H9 (cell line): ENCODE measurements around the gene COL27A1. TPM values are rescaled to one million over a fixed set of nuclear protein-coding genes. Genes with fewer than 3 reads are reported as not detected.

Experiments
- DNase-seq: peaks from one replicate; pipeline ENCODE4 v3.0.0-alpha.2; 2017
- H2AFZ ChIP-seq: one replicate; pipeline ENCODE4 v1.6.1; 2013; ENCODE audit warnings: mild to moderate bottlenecking, low read length, control low read depth, moderate library complexity
- H2AK5ac ChIP-seq: 2 replicates; pipeline ENCODE4 v1.6.1; 2013; ENCODE audit warnings: low read length, control low read depth, mixed read lengths; ENCODE audit not compliant: insufficient read length
- H2BK120ac ChIP-seq: one replicate; pipeline ENCODE4 v1.6.1; 2013; ENCODE audit warnings: low read depth, mild to moderate bottlenecking, low read length, control low read depth, inconsistent platforms; ENCODE audit not compliant: poor library complexity, severe bottlenecking
- H2BK12ac ChIP-seq: 2 replicates; pipeline ENCODE4 v1.6.1; 2013; ENCODE audit warnings: low read length, control low read depth, mixed read lengths, low read depth; ENCODE audit not compliant: insufficient read length
- H2BK15ac ChIP-seq: 2 replicates; pipeline ENCODE4 v1.6.1; 2013; ENCODE audit warnings: low read depth, low read length, control low read depth
- H2BK20ac ChIP-seq: one replicate; pipeline ENCODE4 v1.6.1; 2013; ENCODE audit warnings: low read depth, mild to moderate bottlenecking, low read length, control low read depth, inconsistent platforms; ENCODE audit not compliant: poor library complexity, severe bottlenecking
- H2BK5ac ChIP-seq: 2 replicates; pipeline ENCODE4 v1.6.1; 2013; ENCODE audit warnings: low read length, control low read depth, mixed read lengths; ENCODE audit not compliant: insufficient read length
- H3K14ac ChIP-seq: 2 replicates; pipeline ENCODE4 v1.6.1; 2013; ENCODE audit warnings: low read length, control low read depth; ENCODE audit not compliant: insufficient read depth
- H3K18ac ChIP-seq: 2 replicates; pipeline ENCODE4 v1.6.1; 2013; ENCODE audit warnings: low read depth, mild to moderate bottlenecking, mixed read lengths, low read length, control low read depth; ENCODE audit not compliant: insufficient read length
- H3K23ac ChIP-seq: 2 replicates; pipeline ENCODE4 v1.6.1; 2013; ENCODE audit warnings: low read length, control low read depth, mixed read lengths, low read depth; ENCODE audit not compliant: insufficient read length
- H3K23me2 ChIP-seq: 2 replicates; pipeline ENCODE4 v1.6.1; 2013; ENCODE audit warnings: low read depth, mild to moderate bottlenecking, mixed read lengths, low read length, control low read depth; ENCODE audit not compliant: insufficient read length, poor library complexity, severe bottlenecking
- H3K27ac ChIP-seq: 2 replicates; pipeline ENCODE4 v1.5.1; 2013; ENCODE audit warnings: low read length, control low read depth, mixed read lengths, low read depth; ENCODE audit not compliant: insufficient read length
- H3K27me3 ChIP-seq: 2 replicates; pipeline ENCODE4 v1.6.1; 2013; ENCODE audit warnings: low read length, control low read depth, inconsistent platforms; ENCODE audit not compliant: insufficient read depth
- H3K4ac ChIP-seq: 2 replicates; pipeline ENCODE4 v1.6.1; 2013; ENCODE audit warnings: low read depth, mild to moderate bottlenecking, control low read depth, inconsistent platforms, low read length, moderate library complexity
- H3K4me1 ChIP-seq: 2 replicates; pipeline ENCODE4 v1.6.1; 2013; ENCODE audit warnings: low read length, control low read depth, inconsistent platforms; ENCODE audit not compliant: insufficient read depth
- H3K4me2 ChIP-seq: 2 replicates; pipeline ENCODE4 v1.6.1; 2013; ENCODE audit warnings: low read length, control low read depth, mixed read lengths; ENCODE audit not compliant: insufficient read length, insufficient read depth
- H3K56ac ChIP-seq: 2 replicates; pipeline ENCODE4 v1.6.1; 2013; ENCODE audit warnings: low read depth, mild to moderate bottlenecking, mixed read lengths, low read length, control low read depth; ENCODE audit not compliant: insufficient read length
- H3K79me1 ChIP-seq: 2 replicates; pipeline ENCODE4 v1.6.1; 2013; ENCODE audit warnings: low read depth, mild to moderate bottlenecking, moderate library complexity, low read length, control low read depth, inconsistent platforms; ENCODE audit not compliant: insufficient read depth, poor library complexity, severe bottlenecking
- H3K79me2 ChIP-seq: 2 replicates; pipeline ENCODE4 v1.6.1; 2013; ENCODE audit warnings: low read length, control low read depth, inconsistent platforms; ENCODE audit not compliant: insufficient read depth
- H3K9ac ChIP-seq: 2 replicates; pipeline ENCODE4 v1.6.1; 2013; ENCODE audit warnings: low read length, control low read depth, mixed read lengths; ENCODE audit not compliant: insufficient read length; ENCODE audit errors: extremely low read depth
- H3K9me3 ChIP-seq: one replicate; pipeline ENCODE4 v1.6.1; 2013; ENCODE audit warnings: low read depth, low read length, inconsistent platforms; ENCODE audit not compliant: control insufficient read depth
- H3T11ph ChIP-seq: one replicate; pipeline ENCODE4 v1.6.1; 2013; ENCODE audit warnings: mild to moderate bottlenecking, low read length, control low read depth, inconsistent platforms
- H4K20me1 ChIP-seq: one replicate; pipeline ENCODE4 v1.6.1; 2013; ENCODE audit not compliant: control insufficient read depth, insufficient read length, insufficient read depth
- H4K5ac ChIP-seq: 2 replicates; pipeline ENCODE4 v1.6.1; 2013; ENCODE audit warnings: low read depth, mild to moderate bottlenecking, mixed read lengths, low read length, control low read depth; ENCODE audit not compliant: insufficient read length
- H4K8ac ChIP-seq: replicated peaks from 2 replicates; pipeline ENCODE4 v1.6.1; 2013; ENCODE audit warnings: low read length, control low read depth, mixed read lengths, low read depth; ENCODE audit not compliant: insufficient read length
- H4K91ac ChIP-seq: 2 replicates; pipeline ENCODE4 v1.6.1; 2013; ENCODE audit warnings: low read depth, mild to moderate bottlenecking, moderate library complexity, mixed read lengths, low read length, control low read depth; ENCODE audit not compliant: insufficient read length
- H3K27ac Mint-ChIP-seq, 3 experiments: 2 replicates in 2 of 3; 3 replicates in 1 of 3; pipeline ENCODE4 v1.8.0; 2020 to 2021; ENCODE audit warnings: mixed read lengths in 3 of 3, mild to moderate bottlenecking in 1 of 3, moderate library complexity in 1 of 3
- H3K27me3 Mint-ChIP-seq: 2 replicates; pipeline ENCODE4 v1.8.0; 2021; ENCODE audit warnings: low read depth, mild to moderate bottlenecking, moderate library complexity, mixed read lengths
- H3K36me3 Mint-ChIP-seq, 3 experiments: 2 replicates in 2 of 3; 3 replicates in 1 of 3; pipeline ENCODE4 v1.8.0; 2020 to 2021; ENCODE audit warnings: low read depth in 3 of 3, mixed read lengths in 3 of 3; ENCODE audit not compliant: insufficient read depth in 1 of 3
- H3K4me1 Mint-ChIP-seq, 2 experiments: 2 replicates each; pipeline ENCODE4 v1.8.0; 2020; ENCODE audit warnings: mixed read lengths in 2 of 2
- H3K4me3 Mint-ChIP-seq, 2 experiments: 2 replicates in 1 of 2; 3 replicates in 1 of 2; pipeline ENCODE4 v1.8.0; 2020 to 2021; ENCODE audit warnings: mild to moderate bottlenecking in 2 of 2, mixed read lengths in 2 of 2, moderate library complexity in 1 of 2
- H3K9me3 Mint-ChIP-seq, 2 experiments: 2 replicates in 1 of 2; 3 replicates in 1 of 2; pipeline ENCODE4 v1.8.0; 2020; ENCODE audit warnings: mild to moderate bottlenecking in 2 of 2, mixed read lengths in 2 of 2, moderate library complexity in 1 of 2
- CTCF ChIP-seq: fragments of 200-600 bp; sonication (generic); conservative IDR thresholded peaks from 3 replicates; pipeline ENCODE4 v1.8.0; 2021; ENCODE audit warnings: antibody characterized with exemption, mild to moderate bottlenecking
- WGBS: extraction: QIAGEN DNeasy Blood & Tissue Kit; methylation state at CpG from one replicate; pipeline ENCODE4 v1.1.7; 2013; ENCODE audit warnings: missing lambda C conversion rate, low lambda C conversion rate, mixed read lengths; ENCODE audit not compliant: insufficient read length; ENCODE audit errors: extremely low coverage; 5-methylcytosine and 5-hydroxymethylcytosine counted together
- total RNA-seq: library from RNA; stranded (reverse); gene quantifications from 2 replicates; pipeline ENCODE4 v1.2.1, GENCODE V29; 2021

Gene COL27A1
- total RNA-seq, 1 experiment from 2014 or later = 17.9 TPM

- Mint-ChIP-seq H3K4me3 (no peak overlapping the region), H3K4me1 (peaks cover 6 to 33% of the 10 kb centered on the region in 2 experiments; a peak in 3 of 4 replicates), H3K27ac (peak overlapping the region in 1 of 3 experiments; percentile 14; a peak in 1 of 7 replicates), H3K9me3 (no peaks in the 10 kb centered on the region), H3K36me3 (no peaks in the 10 kb centered on the region; a peak in 1 of 7 replicates), H3K27me3 (peaks cover 2% of the 10 kb centered on the region; the same call in 1 of the 2 replicates)
- H4K8ac ChIP-seq = no peak overlapping the region
- H3K4me1 ChIP-seq = no peaks in the 10 kb centered on the region
- no peak overlapping the region for H2AK5ac ChIP-seq
- WGBS = no CpG with 5 or more reads among the region's 21 CpGs
- no peaks in the 10 kb centered on the region for H3K79me2 ChIP-seq
- no peak overlapping the region for H3K4ac ChIP-seq
- no peak overlapping the region for H3K18ac ChIP-seq
- no peak overlapping the region for H3K27ac ChIP-seq
- H3T11ph ChIP-seq = no peak overlapping the region
- H2BK20ac ChIP-seq = no peak overlapping the region
- H3K9me3 ChIP-seq = no peaks in the 10 kb centered on the region
- H3K27me3 ChIP-seq = no peaks in the 10 kb centered on the region
- H3K79me1 ChIP-seq = no peaks in the 10 kb centered on the region
- no peak overlapping the region for H2BK12ac ChIP-seq
- H3K14ac ChIP-seq = no peak overlapping the region; the same call in 1 of the 2 replicates
- H2BK120ac ChIP-seq = no peak overlapping the region
- no peak overlapping the region for H3K56ac ChIP-seq
- H4K20me1 ChIP-seq = no peaks in the 10 kb centered on the region
- TF ChIP-seq CTCF = peak; percentile 56; the same call in 2 of the 3 replicates
- no peak overlapping the region for H2BK5ac ChIP-seq
- H2BK15ac ChIP-seq = no peak overlapping the region
- no peaks in the 10 kb centered on the region for H3K23me2 ChIP-seq
- no peak overlapping the region for H2AFZ ChIP-seq
- no peak overlapping the region for H3K23ac ChIP-seq
- no peak overlapping the region for H4K5ac ChIP-seq
- H3K9ac ChIP-seq = no peak overlapping the region
- no peak overlapping the region for H4K91ac ChIP-seq
- H3K4me2 ChIP-seq = no peak overlapping the region
- peak; percentile 62 for DNase-seq
These were observed 108.6 kb downstream of the COL27A1 start for GRCh38 chr9:114263853-114264510.
